ENCODE results near the gene FOXL1. TPM values are rescaled to one million over a fixed set of nuclear protein-coding genes. Genes with fewer than 3 reads are reported as not detected.

FOXL1 gene
- total RNA-seq, 1 donor from 2014 or later, result 0.38 TPM

GRCh38 chr16:86566966-86567700 lies 11.2 kb upstream of the FOXL1 start:
- intact Hi-C loops (cut with micrococcal nuclease), result no loop called here

GRCh38 chr16:86567701-86568581 lies 10.4 kb upstream of the FOXL1 start:
- Histone ChIP-seq H3K4me3 (peak overlapping the region; percentile 69), H3K36me3 (no peaks in the 10 kb centered on the region), H3K27me3 (ENCODE audit: low read depth) (peaks cover 98% of the 10 kb centered on the region), H3K27ac (replicated peaks) (peak overlapping the region; percentile 86), H3K4me1 (peaks cover 36% of the 10 kb centered on the region), H3K9me3 (replicated peaks) (no peaks in the 10 kb centered on the region)
- intact Hi-C loops (cut with micrococcal nuclease), result no loop called here
- TF ChIP-seq, protein P1, sequence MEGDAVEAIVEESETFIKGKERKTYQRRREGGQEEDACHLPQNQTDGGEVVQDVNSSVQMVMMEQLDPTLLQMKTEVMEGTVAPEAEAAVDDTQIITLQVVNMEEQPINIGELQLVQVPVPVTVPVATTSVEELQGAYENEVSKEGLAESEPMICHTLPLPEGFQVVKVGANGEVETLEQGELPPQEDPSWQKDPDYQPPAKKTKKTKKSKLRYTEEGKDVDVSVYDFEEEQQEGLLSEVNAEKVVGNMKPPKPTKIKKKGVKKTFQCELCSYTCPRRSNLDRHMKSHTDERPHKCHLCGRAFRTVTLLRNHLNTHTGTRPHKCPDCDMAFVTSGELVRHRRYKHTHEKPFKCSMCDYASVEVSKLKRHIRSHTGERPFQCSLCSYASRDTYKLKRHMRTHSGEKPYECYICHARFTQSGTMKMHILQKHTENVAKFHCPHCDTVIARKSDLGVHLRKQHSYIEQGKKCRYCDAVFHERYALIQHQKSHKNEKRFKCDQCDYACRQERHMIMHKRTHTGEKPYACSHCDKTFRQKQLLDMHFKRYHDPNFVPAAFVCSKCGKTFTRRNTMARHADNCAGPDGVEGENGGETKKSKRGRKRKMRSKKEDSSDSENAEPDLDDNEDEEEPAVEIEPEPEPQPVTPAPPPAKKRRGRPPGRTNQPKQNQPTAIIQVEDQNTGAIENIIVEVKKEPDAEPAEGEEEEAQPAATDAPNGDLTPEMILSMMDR (IDR thresholded peaks at IDR 0.05; ENCODE audit: borderline replicate concordance), result peak; percentile 18
- DNase-seq, result peak; percentile 54

More at GRCh38 chr16:86566966-86567700, 11.2 kb upstream of the FOXL1 start:
- peak; percentile 40 for DNase-seq
- no peaks in the 10 kb centered on the region for H3K9me3 ChIP-seq (replicated peaks)
- H3K36me3 ChIP-seq, result no peaks in the 10 kb centered on the region
- peak overlapping the region; percentile 69 for H3K4me3 ChIP-seq
- TF ChIP-seq, protein P1 (IDR thresholded peaks at IDR 0.05; ENCODE audit: borderline replicate concordance), result no peak
- H3K27me3 ChIP-seq (ENCODE audit: low read depth), result peaks cover 98% of the 10 kb centered on the region
- peaks cover 28% of the 10 kb centered on the region for H3K4me1 ChIP-seq
- peak overlapping the region; percentile 86 for H3K27ac ChIP-seq (replicated peaks)

GRCh38 chr16:86568677-86569623 lies 9.4 kb upstream of the FOXL1 start:
- H3K4me3 ChIP-seq, result peak overlapping the region; percentile 69
- intact Hi-C loops (cut with micrococcal nuclease), result no loop called here
- peaks cover 40% of the 10 kb centered on the region for H3K4me1 ChIP-seq
- H3K36me3 ChIP-seq, result no peaks in the 10 kb centered on the region
- H3K27me3 ChIP-seq (ENCODE audit: low read depth), result peaks cover 100% of the 10 kb centered on the region
- H3K27ac ChIP-seq (replicated peaks), result peak overlapping the region; percentile 88
- DNase-seq, result no peak
- no peaks in the 10 kb centered on the region for H3K9me3 ChIP-seq (replicated peaks)
- TF ChIP-seq, protein P1 (IDR thresholded peaks at IDR 0.05; ENCODE audit: borderline replicate concordance), result no peak

DNA sequence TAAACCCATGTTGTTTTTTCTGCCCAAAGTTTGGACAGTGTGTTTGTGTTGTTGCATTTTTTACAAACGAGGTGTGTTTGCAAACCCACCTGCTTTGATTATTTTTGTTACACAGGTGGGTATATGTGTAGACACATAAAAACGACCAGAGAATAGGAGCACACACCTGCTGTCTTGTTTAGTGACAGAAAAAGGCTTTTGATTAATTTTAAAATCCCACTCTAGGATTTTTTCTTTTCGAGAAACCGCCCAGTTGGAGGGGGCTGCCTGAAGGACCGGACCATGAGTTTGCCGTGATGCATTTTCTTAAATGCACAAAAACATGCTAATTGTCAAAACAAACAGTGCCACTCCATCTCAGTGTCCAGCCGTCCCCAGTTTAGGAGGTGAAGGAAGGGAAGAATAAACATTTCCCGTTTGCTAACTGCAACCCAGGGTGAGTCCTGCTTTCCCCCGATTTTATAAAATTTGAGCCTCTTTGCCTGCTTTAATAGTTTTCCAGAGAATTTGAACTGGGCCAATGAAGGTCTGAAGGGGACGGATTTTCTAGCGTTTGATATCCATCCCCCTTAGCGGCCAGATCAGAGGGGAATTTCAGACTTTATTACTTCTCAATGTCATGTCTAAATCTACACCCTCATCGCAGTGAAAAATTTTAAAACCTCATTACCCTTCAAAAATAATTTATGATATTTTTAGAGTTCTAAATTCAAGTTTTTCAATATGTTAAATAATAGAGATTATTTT lies 8.5 kb upstream of the FOXL1 start:
- no peak for DNase-seq
- Histone ChIP-seq H3K9me3 (replicated peaks) (no peaks in the 10 kb centered on the region), H3K27ac (replicated peaks) (peak overlapping the region; percentile 88), H3K4me1 (peaks cover 37% of the 10 kb centered on the region), H3K36me3 (no peaks in the 10 kb centered on the region), H3K27me3 (ENCODE audit: low read depth) (peaks cover 100% of the 10 kb centered on the region), H3K4me3 (peak overlapping the region; percentile 69)
- TF ChIP-seq, protein P1 (IDR thresholded peaks at IDR 0.05; ENCODE audit: borderline replicate concordance), result no peak
- intact Hi-C loops (cut with micrococcal nuclease), result no loop called here
